ENCODE measurements around the gene DNM1.

GRCh38 chr9:128271512-128271911, 68.3 kb downstream of the DNM1 start:
- no peak for TF ChIP-seq CTCF (IDR thresholded peaks at IDR 0.05)
- TF ChIP-seq POLR2AphosphoS5 (IDR thresholded peaks at IDR 0.05) = no peak

All from prostate gland (tissue), 2 donors.